Measurements from ENCODE around the gene UBR2.

- TF ChIP-seq POLR2A (IDR thresholded peaks at IDR 0.05) (no peak), CTCF (IDR thresholded peaks at IDR 0.05) (no peak)
These were observed 127.0 kb downstream of the UBR2 start for GRCh38 chr6:42690872-42691271.

All from lower leg skin (tissue), 3 donors.